ENCODE results near the gene NACAD.

DNA sequence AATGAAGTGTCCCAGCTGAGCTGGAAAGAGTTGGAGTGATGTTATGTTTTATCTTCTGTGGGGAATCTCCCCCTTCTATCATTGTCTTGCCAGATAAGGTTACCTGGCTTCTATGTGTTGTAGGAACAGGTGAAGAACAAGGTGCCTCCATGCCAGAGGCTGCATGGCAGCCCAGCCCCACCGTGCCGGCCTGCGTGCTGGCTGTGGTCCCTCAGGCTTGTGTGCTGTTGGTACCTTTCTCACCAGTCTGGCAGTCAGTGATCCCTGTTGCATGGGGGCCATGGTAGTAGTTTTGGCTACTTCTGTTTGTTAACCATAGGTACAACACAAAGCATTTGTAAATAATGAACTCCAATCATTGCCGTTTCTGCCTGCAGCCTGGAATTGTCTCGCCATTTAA, 50.9 kb downstream of the NACAD start:
- TF ChIP-seq, protein P1, sequence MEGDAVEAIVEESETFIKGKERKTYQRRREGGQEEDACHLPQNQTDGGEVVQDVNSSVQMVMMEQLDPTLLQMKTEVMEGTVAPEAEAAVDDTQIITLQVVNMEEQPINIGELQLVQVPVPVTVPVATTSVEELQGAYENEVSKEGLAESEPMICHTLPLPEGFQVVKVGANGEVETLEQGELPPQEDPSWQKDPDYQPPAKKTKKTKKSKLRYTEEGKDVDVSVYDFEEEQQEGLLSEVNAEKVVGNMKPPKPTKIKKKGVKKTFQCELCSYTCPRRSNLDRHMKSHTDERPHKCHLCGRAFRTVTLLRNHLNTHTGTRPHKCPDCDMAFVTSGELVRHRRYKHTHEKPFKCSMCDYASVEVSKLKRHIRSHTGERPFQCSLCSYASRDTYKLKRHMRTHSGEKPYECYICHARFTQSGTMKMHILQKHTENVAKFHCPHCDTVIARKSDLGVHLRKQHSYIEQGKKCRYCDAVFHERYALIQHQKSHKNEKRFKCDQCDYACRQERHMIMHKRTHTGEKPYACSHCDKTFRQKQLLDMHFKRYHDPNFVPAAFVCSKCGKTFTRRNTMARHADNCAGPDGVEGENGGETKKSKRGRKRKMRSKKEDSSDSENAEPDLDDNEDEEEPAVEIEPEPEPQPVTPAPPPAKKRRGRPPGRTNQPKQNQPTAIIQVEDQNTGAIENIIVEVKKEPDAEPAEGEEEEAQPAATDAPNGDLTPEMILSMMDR (IDR thresholded peaks at IDR 0.05), result no peak
- TF ChIP-seq ZFX (IDR thresholded peaks at IDR 0.05; ENCODE audit: borderline replicate concordance), result no peak
